Measurements from ENCODE around the gene C13orf42. TPM values are rescaled to one million over a fixed set of nuclear protein-coding genes. Genes with fewer than 3 reads are reported as not detected.

C13orf42 gene
- total and polyA plus RNA-seq, 2 experiments from 2014 or later: 9.4 to 96.5 TPM

DNA sequence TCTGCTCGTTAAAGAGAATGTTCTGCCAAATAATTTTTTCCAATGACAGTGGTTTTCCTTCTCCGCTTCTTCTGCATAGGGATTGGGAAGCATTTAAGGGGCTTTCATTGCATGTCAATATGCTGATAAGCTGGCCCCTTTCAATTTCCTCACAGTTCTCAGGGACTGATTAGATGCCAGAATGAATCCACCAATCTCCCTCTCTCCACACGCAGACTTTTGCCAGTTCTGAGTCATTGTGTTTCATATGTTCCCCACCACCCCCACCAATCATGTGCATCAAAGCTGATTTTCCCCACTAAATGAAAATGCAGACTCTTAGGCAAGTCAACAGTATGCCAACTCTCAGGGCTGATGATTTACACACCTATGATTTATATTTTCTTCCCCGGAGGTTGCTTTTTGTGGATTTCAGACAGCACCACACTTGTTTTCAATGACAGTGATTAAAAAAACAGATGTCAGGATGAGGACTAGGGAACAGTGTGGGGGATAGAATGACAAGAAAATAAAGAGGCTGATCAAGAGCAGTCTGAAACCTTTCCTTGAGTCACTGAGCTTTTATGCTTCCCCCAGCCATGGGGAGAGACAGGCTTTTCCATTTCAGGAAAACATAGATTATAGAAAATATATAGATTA lies 47.9 kb upstream of the C13orf42 start:
- Histone ChIP-seq H3K9me2 (ENCODE audit: insufficient read depth) (peaks cover 9% of the 10 kb centered on the region; the same call in 1 of the 2 replicates), H3K4me3 (no peak overlapping the region), H3K27me3 (ENCODE audit: insufficient read depth) (no peaks in the 10 kb centered on the region), H3K4me1 (ENCODE audit: insufficient read depth) (peaks cover 54% of the 10 kb centered on the region), H3K27ac (ENCODE audit: low read depth) (peak overlapping the region; percentile 47; the same call in 1 of the 2 replicates), H3K36me3 (ENCODE audit: insufficient read depth) (no peaks in the 10 kb centered on the region), H2AFZ (no peak overlapping the region), H3K4me2 (peak overlapping the region; percentile 60; the same call in 1 of the 2 replicates), H3K79me2 (replicated peaks; ENCODE audit: insufficient read depth) (peaks cover 50% of the 10 kb centered on the region), H3F3A (replicated peaks; ENCODE audit: low read depth) (peaks cover 7% of the 10 kb centered on the region; the same call in 1 of the 2 replicates), H4K20me1 (replicated peaks; ENCODE audit: insufficient read depth) (no peaks in the 10 kb centered on the region)
- H3K27ac Mint-ChIP-seq: peak overlapping the region; percentile 20; the same call in 1 of the 2 replicates
- no peaks in the 10 kb centered on the region for H3K9me3 Mint-ChIP-seq
- ATAC-seq (no peak), DNase-seq (ENCODE audit: low spot score) (no peak)
- H3K27me3 Mint-ChIP-seq (ENCODE audit: insufficient read depth, low read depth, poor library complexity): peaks cover 4% of the 10 kb centered on the region
- peaks cover 57% of the 10 kb centered on the region for H3K4me1 Mint-ChIP-seq
- H3K36me3 Mint-ChIP-seq (ENCODE audit: low read depth): peaks cover 14% of the 10 kb centered on the region; the same call in 2 of the 3 replicates
- H3K4me3 Mint-ChIP-seq: no peak overlapping the region
- TF ChIP-seq, protein P1, sequence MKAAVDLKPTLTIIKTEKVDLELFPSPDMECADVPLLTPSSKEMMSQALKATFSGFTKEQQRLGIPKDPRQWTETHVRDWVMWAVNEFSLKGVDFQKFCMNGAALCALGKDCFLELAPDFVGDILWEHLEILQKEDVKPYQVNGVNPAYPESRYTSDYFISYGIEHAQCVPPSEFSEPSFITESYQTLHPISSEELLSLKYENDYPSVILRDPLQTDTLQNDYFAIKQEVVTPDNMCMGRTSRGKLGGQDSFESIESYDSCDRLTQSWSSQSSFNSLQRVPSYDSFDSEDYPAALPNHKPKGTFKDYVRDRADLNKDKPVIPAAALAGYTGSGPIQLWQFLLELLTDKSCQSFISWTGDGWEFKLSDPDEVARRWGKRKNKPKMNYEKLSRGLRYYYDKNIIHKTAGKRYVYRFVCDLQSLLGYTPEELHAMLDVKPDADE (IDR thresholded peaks at IDR 0.05): no peak
- no peak for TF ChIP-seq NANOG (IDR thresholded peaks at IDR 0.05; ENCODE audit: borderline replicate concordance)
- no peak for TF ChIP-seq CREB1 (CRISPR knock-in tag; IDR thresholded peaks at IDR 0.05; ENCODE audit: low read depth)
- TF ChIP-seq, protein P2, sequence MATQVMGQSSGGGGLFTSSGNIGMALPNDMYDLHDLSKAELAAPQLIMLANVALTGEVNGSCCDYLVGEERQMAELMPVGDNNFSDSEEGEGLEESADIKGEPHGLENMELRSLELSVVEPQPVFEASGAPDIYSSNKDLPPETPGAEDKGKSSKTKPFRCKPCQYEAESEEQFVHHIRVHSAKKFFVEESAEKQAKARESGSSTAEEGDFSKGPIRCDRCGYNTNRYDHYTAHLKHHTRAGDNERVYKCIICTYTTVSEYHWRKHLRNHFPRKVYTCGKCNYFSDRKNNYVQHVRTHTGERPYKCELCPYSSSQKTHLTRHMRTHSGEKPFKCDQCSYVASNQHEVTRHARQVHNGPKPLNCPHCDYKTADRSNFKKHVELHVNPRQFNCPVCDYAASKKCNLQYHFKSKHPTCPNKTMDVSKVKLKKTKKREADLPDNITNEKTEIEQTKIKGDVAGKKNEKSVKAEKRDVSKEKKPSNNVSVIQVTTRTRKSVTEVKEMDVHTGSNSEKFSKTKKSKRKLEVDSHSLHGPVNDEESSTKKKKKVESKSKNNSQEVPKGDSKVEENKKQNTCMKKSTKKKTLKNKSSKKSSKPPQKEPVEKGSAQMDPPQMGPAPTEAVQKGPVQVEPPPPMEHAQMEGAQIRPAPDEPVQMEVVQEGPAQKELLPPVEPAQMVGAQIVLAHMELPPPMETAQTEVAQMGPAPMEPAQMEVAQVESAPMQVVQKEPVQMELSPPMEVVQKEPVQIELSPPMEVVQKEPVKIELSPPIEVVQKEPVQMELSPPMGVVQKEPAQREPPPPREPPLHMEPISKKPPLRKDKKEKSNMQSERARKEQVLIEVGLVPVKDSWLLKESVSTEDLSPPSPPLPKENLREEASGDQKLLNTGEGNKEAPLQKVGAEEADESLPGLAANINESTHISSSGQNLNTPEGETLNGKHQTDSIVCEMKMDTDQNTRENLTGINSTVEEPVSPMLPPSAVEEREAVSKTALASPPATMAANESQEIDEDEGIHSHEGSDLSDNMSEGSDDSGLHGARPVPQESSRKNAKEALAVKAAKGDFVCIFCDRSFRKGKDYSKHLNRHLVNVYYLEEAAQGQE (IDR thresholded peaks at IDR 0.05; ENCODE audit: unreplicated experiment): no peak
- TF ChIP-seq EZH2phosphoT487 (IDR thresholded peaks at IDR 0.05; ENCODE audit: unreplicated experiment): no peak

DNA sequence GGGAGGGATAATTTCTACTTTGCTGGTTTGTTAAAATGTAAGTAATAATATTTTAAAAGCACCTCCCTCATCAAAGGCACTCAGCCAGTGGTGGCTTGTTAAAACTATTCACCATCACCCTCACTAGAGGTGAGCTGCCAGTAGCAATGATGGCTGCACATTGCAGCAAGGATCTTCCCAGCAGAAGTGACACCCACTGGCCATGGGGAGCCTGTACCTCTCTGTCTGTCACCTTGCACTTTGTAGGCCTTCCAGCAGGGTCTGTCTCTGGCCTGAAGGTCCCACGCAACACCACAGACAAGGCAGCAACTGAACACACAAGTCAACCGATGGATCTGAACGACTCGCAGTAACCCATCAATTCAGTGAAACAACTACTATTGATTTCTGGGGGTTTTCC lies 47.3 kb upstream of the C13orf42 start:
- H3F3A ChIP-seq (replicated peaks; ENCODE audit: low read depth): peaks cover 7% of the 10 kb centered on the region; the same call in 1 of the 2 replicates
- peaks cover 49% of the 10 kb centered on the region for H3K79me2 ChIP-seq (replicated peaks; ENCODE audit: insufficient read depth)
- Mint-ChIP-seq H3K4me3 (no peak overlapping the region), H3K27ac (peak overlapping the region; percentile 20; the same call in 1 of the 2 replicates), H3K9me3 (no peaks in the 10 kb centered on the region), H3K36me3 (ENCODE audit: low read depth) (peaks cover 13% of the 10 kb centered on the region; the same call in 2 of the 3 replicates), H3K4me1 (peaks cover 58% of the 10 kb centered on the region), H3K27me3 (ENCODE audit: insufficient read depth, low read depth, poor library complexity) (peaks cover 4% of the 10 kb centered on the region)
- ATAC-seq: peak; percentile 83
- H3K36me3 ChIP-seq (ENCODE audit: insufficient read depth): no peaks in the 10 kb centered on the region
- H3K4me2 ChIP-seq: peak overlapping the region; percentile 60; the same call in 1 of the 2 replicates
- peaks cover 5% of the 10 kb centered on the region; the same call in 1 of the 2 replicates for H3K9me2 ChIP-seq (ENCODE audit: insufficient read depth)
- no peaks in the 10 kb centered on the region for H4K20me1 ChIP-seq (replicated peaks; ENCODE audit: insufficient read depth)
- no peak overlapping the region for H2AFZ ChIP-seq
- peaks cover 52% of the 10 kb centered on the region for H3K4me1 ChIP-seq (ENCODE audit: insufficient read depth)
- peak overlapping the region; percentile 47; the same call in 1 of the 2 replicates for H3K27ac ChIP-seq (ENCODE audit: low read depth)
- DNase-seq (ENCODE audit: low spot score): no peak
- H3K27me3 ChIP-seq (ENCODE audit: insufficient read depth): no peaks in the 10 kb centered on the region
- no peak overlapping the region for H3K4me3 ChIP-seq
- TF ChIP-seq ZNF331 (CRISPR knock-in tag; IDR thresholded peaks at IDR 0.05; ENCODE audit: low read depth): no peak
- TF ChIP-seq EZH2phosphoT487 (IDR thresholded peaks at IDR 0.05; ENCODE audit: unreplicated experiment): no peak
- TF ChIP-seq, protein P3, sequence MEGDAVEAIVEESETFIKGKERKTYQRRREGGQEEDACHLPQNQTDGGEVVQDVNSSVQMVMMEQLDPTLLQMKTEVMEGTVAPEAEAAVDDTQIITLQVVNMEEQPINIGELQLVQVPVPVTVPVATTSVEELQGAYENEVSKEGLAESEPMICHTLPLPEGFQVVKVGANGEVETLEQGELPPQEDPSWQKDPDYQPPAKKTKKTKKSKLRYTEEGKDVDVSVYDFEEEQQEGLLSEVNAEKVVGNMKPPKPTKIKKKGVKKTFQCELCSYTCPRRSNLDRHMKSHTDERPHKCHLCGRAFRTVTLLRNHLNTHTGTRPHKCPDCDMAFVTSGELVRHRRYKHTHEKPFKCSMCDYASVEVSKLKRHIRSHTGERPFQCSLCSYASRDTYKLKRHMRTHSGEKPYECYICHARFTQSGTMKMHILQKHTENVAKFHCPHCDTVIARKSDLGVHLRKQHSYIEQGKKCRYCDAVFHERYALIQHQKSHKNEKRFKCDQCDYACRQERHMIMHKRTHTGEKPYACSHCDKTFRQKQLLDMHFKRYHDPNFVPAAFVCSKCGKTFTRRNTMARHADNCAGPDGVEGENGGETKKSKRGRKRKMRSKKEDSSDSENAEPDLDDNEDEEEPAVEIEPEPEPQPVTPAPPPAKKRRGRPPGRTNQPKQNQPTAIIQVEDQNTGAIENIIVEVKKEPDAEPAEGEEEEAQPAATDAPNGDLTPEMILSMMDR (conservative IDR thresholded peaks at IDR 0.05; ENCODE audit: low read depth in 2 of 2): peak in 1 of 2 experiments; percentile 35; a peak in 2 of 4 replicates

Data from GM23338 (cell line).